NCI-H146 treated with DMSO at 0.1 percent for 48 hours (cell line): ENCODE data around the gene CHMP2A.

Source experiments
- DNase-seq: peaks from one replicate; lab custom pipeline; 2025; ENCODE audit not compliant: unreplicated experiment; lab: John Stamatoyannopoulos, UW

CHMP2A gene

GRCh38 chr19:58556622-58557220 lies 1.8 kb upstream of the CHMP2A start:
- no peak for DNase-seq

DNA sequence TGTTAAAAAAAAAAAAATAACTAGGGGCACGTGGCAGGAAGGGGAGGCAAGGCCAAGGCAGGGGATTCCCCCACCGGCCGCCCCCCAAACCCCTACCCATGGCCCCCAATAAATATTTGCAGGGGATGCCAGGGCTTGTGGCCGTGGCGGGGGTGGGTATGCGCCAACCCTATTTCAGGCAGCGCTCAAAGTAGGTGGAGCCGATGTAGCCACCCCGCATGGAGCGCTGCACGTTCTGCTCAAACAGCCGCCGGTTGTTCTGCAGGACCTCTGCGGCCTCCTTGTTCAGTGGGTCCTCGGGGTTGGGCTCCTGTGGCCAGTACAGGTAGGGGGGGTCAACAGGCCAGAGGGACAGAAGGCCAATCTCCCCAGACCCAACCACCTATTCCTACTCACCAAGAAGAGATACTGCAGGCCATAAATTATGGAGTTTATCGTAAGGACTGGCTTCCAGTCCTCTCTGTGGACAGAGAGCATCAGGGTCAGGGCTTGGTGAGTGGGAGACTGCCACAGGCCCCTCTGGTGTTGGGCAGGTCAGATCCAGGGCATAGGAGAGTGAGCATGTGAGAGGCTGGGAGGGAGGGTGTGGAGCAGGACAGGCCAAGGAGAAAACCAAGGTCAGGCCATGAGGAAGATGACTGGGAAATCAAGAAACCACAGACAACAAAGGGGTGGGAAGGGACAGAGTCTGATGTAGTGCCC lies 1.2 kb upstream of the CHMP2A start:
- no peak for DNase-seq

DNA sequence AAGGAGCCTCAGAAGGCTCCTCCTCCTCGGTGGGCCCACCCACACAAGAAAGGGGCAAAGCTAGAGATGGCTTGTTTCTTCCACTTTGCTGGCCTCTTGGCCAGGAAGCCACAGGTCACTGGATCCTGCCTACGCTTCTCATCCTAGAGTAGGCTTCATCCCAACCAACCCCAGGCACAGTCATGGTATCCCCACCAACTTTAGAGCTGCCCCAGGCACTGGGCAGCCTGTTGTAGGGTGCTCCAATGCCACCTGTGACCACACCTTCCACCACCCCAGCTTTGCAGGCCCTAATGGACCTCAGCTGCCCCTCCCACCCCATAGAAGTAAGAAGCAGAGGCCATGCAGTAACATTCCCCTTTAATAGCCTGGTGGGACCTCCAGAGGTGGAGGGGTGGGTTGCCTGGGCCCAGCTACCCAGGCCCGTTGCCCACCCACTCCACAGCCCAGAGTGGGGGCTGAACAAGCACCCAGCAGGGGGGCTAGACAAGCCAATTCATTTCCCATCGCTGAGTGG lies 522 bp upstream of the CHMP2A start:
- DNase-seq, result no peak

- no peak for DNase-seq
Measured at GRCh38 chr19:58553799-58554493, 959 bp downstream of the CHMP2A start.

GRCh38 chr19:58552655-58553054 lies 2.2 kb downstream of the CHMP2A start:
- no peak for DNase-seq

DNA sequence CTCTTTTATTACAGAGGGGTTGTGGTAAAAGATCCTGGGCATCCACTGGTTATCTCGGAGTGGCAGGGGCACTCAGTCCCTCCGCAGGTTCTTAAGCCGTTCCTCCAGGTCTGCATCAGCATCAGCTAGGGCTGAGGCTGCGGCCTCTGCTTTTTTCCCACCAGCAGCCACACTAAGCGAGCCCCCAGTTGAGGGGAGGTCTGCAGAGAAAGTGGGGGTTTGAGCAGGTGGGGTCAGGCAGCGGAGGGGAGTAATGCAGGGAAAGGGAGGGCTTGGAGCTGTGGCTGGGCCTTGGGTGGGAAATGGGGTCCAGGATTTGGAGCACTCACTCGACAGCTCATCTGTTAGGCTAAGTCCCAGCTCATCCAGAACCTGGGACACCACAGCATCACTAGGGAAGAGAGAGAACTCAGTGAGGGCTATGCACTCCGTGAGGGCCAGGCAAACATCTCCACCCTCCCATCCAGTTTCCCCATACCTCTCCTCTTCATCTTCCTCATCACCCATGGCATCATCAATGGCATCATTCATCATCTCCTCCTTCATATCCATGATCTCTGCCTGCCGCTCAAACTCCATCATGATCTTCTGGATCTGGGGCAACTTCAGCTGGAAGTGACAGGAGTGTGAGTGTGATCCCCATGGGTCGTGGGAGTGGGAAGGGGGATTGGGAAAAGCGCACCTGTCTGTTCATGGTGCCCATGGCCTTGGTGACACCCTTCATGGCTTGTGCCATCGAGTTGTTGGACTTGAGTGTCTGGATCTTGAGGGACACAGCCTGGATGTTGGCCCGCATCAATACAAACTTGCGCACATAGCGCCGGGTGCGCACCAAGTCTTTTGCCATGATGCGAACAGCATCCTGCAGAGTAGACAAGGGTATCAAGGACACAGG lies 3.1 kb downstream of the CHMP2A start:
- no peak for DNase-seq

DNA sequence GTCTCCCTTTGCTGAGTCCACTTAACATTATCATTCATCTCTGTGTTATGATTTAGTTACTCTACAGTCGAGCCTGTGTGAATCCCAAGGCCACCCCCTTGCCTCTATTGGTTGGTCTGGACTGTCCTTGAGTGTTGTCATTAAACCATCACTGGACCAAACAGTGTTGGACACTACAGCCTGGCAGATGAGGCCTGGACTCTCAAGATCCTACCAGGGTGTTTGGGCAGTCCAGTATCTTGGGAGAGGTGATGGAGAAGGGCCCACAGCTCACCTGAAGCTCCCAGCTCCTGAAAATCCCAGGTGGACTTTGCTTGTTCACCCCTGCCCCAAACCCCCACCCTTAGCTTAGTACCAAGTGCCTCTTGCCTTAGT lies 3.8 kb downstream of the CHMP2A start:
- no peak for DNase-seq

- no peak for DNase-seq
Measured at GRCh38 chr19:58550362-58551122, 4.4 kb downstream of the CHMP2A start.

GRCh38 chr19:58549664-58550361 lies 5.1 kb downstream of the CHMP2A start:
- DNase-seq, result no peak

DNA sequence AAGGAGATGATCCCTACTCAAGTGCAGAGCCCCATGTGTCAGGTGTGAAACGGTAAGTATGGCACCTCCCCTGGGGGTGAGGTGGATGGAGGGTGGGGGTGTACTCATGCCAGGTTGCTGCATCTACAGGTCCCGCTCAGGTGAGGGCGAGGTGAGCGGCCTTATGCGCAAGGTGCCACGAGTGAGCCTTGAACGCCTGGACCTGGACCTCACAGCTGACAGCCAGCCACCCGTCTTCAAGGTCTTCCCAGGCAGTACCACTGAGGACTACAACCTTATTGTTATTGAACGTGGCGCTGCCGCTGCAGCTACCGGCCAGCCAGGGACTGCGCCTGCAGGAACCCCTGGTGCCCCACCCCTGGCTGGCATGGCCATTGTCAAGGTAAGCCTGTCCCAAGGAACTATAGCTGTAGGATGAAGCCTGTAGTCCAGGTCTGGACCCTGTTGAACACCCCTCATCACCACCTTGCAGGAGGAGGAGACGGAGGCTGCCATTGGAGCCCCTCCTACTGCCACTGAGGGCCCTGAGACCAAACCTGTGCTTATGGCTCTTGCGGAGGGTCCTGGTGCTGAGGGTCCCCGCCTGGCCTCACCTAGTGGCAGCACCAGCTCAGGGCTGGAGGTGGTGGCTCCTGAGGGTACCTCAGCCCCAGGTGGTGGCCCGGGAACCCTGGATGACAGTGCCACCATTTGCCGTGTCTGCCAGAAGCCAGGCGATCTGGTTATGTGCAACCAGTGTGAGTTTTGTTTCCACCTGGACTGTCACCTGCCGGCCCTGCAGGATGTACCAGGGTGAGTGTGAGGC lies 5.8 kb downstream of the CHMP2A start:
- no peak for DNase-seq

GRCh38 chr19:58547323-58548312 lies 7.3 kb downstream of the CHMP2A start:
- DNase-seq, result no peak

DNA sequence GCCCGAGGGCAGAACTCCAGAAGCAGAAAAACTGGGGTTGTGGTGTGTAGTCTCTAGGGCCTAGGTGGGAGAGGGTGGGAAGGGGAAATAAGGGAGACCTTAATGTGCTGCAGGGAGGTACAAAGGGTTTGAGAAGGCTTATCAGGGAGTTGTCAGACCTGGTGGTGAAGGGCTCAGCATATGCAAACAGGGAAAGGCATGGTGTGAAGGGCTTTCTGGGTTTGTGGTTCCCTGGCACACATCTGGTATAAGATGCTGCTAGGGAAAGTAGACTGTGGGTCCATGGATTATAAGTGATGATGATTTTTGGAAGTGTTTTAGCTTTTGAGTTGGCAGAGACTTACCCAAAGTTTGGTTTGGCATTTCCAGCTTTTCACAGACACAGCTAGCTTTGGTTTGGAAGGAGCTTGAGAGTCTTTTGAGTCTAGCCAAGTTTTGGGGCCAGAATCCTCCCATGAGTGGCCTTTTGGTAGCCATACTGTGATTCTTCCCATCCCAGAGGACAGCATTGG lies 8.8 kb downstream of the CHMP2A start:
- no peak for DNase-seq

DNA sequence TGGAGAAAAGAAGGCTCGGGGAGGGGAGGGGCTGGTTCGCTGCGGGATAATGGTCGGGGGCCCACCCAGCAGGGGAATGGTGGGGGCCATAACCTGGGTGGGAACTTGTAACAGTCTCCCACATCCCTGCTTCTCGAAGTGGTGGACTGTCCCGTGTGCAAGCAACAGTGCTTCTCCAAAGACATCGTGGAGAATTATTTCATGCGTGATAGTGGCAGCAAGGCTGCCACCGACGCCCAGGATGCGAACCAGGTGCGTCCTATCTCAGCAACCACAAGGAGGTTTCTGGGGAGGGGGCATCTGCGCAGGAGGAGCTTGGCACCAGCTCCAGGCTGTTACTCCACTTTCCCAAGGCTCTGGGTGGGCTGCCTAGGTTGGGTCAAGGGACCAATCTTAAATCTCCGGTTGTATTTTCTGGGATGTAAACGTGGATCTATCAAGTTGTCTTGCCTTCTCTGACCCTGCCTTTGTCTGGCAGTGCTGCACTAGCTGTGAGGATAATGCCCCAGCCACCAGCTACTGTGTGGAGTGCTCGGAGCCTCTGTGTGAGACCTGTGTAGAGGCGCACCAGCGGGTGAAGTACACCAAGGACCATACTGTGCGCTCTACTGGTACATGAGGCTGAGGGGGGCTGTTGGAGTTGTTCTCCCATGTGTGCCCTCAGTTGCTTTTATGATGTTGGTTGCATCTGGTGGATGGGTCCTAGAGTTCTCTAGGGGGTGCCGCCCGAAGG lies 9.5 kb downstream of the CHMP2A start:
- no peak for DNase-seq

DNA sequence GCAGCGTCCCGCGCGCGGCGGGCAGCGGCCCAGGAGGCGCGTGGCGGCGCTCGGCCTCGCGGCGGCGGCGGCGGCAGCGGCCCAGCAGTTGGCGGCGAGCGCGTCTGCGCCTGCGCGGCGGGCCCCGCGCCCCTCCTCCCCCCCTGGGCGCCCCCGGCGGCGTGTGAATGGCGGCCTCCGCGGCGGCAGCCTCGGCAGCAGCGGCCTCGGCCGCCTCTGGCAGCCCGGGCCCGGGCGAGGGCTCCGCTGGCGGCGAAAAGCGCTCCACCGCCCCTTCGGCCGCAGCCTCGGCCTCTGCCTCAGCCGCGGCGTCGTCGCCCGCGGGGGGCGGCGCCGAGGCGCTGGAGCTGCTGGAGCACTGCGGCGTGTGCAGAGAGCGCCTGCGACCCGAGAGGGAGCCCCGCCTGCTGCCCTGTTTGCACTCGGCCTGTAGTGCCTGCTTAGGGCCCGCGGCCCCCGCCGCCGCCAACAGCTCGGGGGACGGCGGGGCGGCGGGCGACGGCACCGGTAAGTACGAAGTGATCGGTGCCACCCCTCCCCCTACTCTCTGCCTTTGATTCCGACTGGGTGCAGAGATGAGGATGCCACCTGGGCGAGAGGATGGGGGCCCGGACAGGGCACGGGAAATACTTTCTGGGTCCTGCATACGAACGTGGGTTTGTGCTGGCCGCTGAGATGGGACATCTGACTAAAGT lies 10.2 kb downstream of the CHMP2A start:
- DNase-seq, result no peak

DNA sequence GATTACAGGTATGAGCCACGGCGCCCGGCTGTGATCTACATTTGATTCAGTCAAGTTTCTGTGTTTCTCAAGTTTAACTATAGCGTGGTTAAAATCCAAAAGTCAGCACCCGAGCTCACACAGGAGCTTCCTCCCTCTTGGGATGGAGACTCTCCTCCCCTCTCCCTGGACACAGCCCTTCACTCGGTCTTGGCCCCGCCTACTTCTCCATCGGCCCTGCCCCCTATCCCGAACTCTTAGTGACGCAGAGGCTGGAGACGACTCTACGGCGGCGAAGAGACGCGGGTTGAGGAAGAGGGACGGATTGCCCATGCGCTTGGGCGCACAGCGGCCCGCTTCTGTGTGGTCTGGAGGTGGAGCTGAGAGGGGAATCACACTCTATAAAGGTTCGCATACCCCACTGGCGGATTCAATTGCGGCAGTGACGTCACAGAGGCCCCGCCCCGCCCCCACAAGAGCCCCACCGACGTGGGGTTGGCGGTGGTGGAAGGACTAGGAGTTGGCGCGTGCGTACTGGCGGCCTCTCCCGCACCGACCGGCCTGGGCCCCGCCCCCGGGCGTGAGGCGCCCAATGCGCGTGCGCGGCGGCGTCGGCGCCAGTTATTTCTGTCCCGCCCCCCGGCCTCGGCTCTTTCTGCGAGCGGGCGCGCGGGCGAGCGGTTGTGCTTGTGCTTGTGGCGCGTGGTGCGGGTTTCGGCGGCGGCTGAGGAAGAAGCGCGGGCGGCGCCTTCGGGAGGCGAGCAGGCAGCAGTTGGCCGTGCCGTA lies 10.9 kb downstream of the CHMP2A start, which contains the start of gene TRIM28:
TSS of gene TRIM28 (plus strand) at position 239 of the 765 bp plus-strand sequence. CDS start 694 bp downstream, outside the sequence.
- no peak for DNase-seq
